ENCODE results near the gene ARHGEF16. TPM values are rescaled to one million over a fixed set of nuclear protein-coding genes. Genes with fewer than 3 reads are reported as not detected.

The ARHGEF16 gene
- total RNA-seq, 1 donor from 2014 or later = not detected

DNA sequence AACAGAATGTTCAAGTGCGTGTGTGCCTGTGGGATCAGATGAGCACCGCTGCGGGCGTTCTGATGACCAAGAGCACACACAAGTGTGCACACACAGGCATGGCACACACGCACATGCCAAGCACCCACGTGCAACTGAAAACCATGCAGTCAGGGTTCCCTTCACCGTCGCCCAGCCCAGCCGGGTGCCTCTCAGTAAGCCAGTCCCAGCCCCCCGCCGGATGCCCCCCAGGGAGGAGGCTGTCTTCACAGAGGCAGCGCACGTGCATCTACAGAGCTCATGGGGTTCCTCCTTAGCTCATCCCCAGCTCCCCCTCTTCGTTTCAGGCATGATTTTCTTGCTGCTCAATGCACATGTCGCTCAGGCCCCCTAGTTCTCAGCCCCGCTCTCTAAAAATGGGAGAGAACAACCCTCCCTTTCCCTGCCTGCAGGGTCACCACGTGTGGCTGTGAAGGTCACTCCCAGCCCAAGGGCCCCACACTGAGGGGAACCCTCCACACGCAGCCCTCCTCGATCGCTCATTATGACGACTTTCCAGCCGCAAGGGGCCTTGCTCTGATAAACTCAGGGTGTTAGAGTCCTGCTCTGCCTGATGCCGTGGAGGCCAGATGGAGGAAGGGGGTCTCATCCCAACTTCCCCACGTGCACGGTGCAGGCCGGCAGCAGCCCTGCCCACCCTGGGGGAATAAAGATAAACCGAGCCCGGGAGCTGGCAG, 30.4 kb upstream of the ARHGEF16 start:
- ChIA-PET CTCF (interaction anchor here (0.5 kb wide), 1 partner anchor 1222 kb away, joined by 3 read pairs; no protein-coding TSS in a partner anchor), POLR2A (no interaction called here)
- TF ChIP-seq, protein P1, sequence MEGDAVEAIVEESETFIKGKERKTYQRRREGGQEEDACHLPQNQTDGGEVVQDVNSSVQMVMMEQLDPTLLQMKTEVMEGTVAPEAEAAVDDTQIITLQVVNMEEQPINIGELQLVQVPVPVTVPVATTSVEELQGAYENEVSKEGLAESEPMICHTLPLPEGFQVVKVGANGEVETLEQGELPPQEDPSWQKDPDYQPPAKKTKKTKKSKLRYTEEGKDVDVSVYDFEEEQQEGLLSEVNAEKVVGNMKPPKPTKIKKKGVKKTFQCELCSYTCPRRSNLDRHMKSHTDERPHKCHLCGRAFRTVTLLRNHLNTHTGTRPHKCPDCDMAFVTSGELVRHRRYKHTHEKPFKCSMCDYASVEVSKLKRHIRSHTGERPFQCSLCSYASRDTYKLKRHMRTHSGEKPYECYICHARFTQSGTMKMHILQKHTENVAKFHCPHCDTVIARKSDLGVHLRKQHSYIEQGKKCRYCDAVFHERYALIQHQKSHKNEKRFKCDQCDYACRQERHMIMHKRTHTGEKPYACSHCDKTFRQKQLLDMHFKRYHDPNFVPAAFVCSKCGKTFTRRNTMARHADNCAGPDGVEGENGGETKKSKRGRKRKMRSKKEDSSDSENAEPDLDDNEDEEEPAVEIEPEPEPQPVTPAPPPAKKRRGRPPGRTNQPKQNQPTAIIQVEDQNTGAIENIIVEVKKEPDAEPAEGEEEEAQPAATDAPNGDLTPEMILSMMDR (IDR thresholded peaks at IDR 0.05) = no peak
- intact Hi-C loops (cut with micrococcal nuclease) = loop anchor here (5.0 kb wide), 1 partner anchor 877 kb away; no protein-coding TSS in a partner anchor
- Mint-ChIP-seq H3K9me3 (no peaks in the 10 kb centered on the region), H3K36me3 (ENCODE audit: low read depth) (no peaks in the 10 kb centered on the region), H3K27ac (no peak overlapping the region), H3K4me3 (no peak overlapping the region), H3K27me3 (peaks cover 9% of the 10 kb centered on the region), H3K4me1 (no peaks in the 10 kb centered on the region)
- ATAC-seq (ENCODE audit: low read depth) (no peak), DNase-seq (no peak)

DNA sequence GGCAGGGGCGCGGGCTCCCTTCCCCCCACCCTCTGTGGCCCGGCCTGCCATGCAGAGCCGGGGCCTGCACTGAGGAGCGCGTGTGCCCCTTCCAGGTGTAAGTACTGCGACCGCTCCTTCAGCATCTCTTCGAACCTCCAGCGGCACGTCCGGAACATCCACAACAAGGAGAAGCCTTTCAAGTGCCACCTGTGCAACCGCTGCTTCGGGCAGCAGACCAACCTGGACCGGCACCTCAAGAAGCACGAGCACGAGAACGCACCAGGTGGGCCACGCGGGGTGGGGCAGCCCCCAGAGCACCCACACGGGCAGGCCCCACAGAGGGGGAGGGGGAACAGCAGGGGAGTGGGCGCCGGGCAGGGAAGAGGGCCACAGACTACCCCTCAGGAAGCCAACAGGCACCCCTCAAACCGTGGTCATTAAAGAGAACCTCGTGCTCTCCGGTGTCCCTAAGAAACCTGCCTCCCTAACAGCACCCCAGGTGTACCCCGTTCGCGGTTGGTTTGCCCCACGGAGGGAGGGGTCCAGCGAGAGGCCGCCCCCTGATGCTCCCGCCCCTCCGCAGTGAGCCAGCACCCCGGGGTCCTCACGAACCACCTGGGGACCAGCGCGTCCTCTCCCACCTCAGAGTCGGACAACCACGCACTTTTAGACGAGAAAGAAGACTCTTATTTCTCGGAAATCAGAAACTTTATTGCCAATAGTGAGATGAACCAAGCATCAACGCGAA, 28.8 kb upstream of the ARHGEF16 start:
- ChIA-PET CTCF (no interaction called here), POLR2A (no interaction called here)
- TF ChIP-seq, protein P1 (IDR thresholded peaks at IDR 0.05) = no peak
- Mint-ChIP-seq H3K27me3 (peaks cover 5% of the 10 kb centered on the region), H3K9me3 (no peaks in the 10 kb centered on the region), H3K27ac (no peak overlapping the region), H3K4me1 (no peaks in the 10 kb centered on the region), H3K36me3 (ENCODE audit: low read depth) (no peaks in the 10 kb centered on the region), H3K4me3 (no peak overlapping the region)
- DNase-seq (no peak), ATAC-seq (ENCODE audit: low read depth) (no peak)
- intact Hi-C loops (cut with micrococcal nuclease) = no loop called here

DNA sequence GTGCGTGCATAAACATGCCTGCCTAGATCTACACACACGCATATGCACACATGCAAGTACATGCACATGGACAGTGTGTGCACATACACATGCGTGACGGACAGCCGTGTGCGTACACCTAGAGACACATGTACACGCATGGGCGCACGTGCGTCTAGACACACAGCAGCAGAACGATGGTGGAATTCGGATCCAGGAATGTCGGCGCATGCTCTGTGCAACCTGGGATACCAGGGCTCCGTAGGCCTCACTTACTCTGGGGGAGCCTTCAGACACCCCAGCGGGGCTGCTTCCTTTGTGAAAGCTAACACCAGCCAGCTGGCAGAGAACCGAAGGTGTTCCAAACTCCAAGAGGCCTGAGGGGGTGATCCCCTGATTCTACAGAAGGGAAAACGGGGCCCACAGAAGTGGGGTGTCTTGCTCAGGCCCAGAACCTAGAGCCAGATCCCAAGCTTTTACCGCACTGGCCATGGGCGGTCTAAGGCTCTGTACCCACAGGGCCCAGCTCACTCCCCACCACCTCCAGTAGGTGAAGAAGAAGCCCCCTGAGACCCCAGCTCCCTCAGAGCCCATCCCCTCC, 27.4 kb upstream of the ARHGEF16 start:
- ATAC-seq (ENCODE audit: low read depth) = no peak
- Mint-ChIP-seq H3K9me3 (no peaks in the 10 kb centered on the region), H3K27ac (no peak overlapping the region), H3K4me3 (no peak overlapping the region), H3K27me3 (peaks cover under 1% of the 10 kb centered on the region), H3K36me3 (ENCODE audit: low read depth) (no peaks in the 10 kb centered on the region), H3K4me1 (no peaks in the 10 kb centered on the region)
- POLR2A ChIA-PET = no interaction called here
- TF ChIP-seq, protein P1 (IDR thresholded peaks at IDR 0.05) = no peak
- CTCF ChIA-PET = no interaction called here
- intact Hi-C loops (cut with micrococcal nuclease) = no loop called here
- DNase-seq = no peak

DNA sequence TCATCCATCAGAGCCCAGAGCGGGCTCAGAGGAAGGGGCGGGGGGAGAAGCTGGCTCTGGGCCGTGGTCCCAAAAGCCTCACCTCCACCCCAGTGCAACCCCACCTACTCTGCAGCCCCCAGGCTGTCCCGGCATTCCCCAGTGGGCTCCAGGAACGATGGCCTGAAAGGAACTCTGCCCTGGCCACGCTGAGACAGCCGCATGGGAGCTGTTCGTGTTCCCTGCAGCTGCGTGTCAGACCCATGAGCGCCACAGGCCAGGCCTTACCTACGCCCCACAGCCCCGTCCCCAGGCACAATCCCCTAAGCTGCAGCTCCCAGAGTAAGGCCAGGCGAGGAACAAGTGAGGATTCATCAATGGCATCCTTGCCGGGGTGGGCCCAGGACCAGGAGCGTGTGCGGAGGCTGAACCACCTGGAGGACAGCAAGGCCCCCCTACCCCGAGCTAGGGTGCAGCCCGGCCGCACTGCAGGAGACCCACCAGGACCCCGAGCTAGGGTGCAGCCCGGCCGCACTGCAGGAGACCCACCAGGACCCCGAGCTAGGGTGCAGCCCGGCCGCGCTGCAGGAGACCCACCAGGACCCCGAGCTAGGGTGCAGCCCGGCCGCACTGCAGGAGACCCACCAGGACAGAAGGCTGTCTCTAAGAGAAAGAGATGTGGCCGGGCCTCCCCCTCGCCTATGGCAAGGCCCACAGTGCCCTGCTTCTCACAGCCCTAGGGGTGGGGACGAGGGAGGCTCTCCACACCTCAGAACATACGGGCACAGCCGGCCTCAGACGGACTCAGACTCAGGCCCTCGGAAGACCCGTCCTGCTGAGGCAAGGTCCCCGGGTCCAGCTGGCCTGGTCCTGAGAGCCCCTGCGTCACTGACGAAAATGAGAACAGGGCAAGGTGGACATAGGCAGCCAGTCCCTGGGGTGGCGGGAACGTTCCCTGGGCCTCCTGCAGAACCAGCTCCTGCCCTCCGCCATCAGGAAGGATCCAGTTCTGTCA, 26.5 kb upstream of the ARHGEF16 start:
- intact Hi-C loops (cut with micrococcal nuclease) = no loop called here
- H3K27me3 Mint-ChIP-seq = no peaks in the 10 kb centered on the region
- H3K4me1 Mint-ChIP-seq = no peaks in the 10 kb centered on the region
- CTCF ChIA-PET = no interaction called here
- no peaks in the 10 kb centered on the region for H3K9me3 Mint-ChIP-seq
- H3K27ac Mint-ChIP-seq = no peak overlapping the region
- no peak for DNase-seq
- POLR2A ChIA-PET = no interaction called here
- TF ChIP-seq, protein P1 (IDR thresholded peaks at IDR 0.05) = no peak
- ATAC-seq (ENCODE audit: low read depth) = no peak
- H3K36me3 Mint-ChIP-seq (ENCODE audit: low read depth) = no peaks in the 10 kb centered on the region
- no peak overlapping the region for H3K4me3 Mint-ChIP-seq

Data from activated B cell treated with CpG ODN at 0.5 μM for 24 hours (primary cell).